H1 (cell line): ENCODE measurements around the gene HOXA10. TPM values are rescaled to one million over a fixed set of nuclear protein-coding genes. Genes with fewer than 3 reads are reported as not detected.

ENCODE experiments used
- RXRA ChIP-seq: IDR thresholded peaks from 2 replicates; pipeline ENCODE4 v1.6.1; 2011; ENCODE audit warnings: low read depth, mild to moderate bottlenecking, low read length, moderate library complexity; ENCODE audit not compliant: insufficient read depth
- TAF7 ChIP-seq: optimal IDR thresholded peaks from 2 replicates; pipeline ENCODE3; 2011; ENCODE audit warnings: low read depth, mild to moderate bottlenecking, inconsistent platforms, low read length, moderate library complexity, borderline replicate concordance
- polyA plus RNA-seq, 7 experiments: library from polyadenylated mRNA; depleted of rRNA in 3 of 7; stranded (reverse) in 5 of 7; unstranded in 2 of 7; fragments of >200 nt in 5 of 7; fragments of 200-250 nt in 2 of 7; gene quantifications; 1 replicate in 5 of 7; 2 replicates in 1 of 7; 4 replicates in 1 of 7; pipeline versions ENCODE4 v1.2.1 to v1.2.3, GENCODE V29; 2011 to 2013; ENCODE audit warnings: missing spikeins in 2 of 7, mixed read lengths in 2 of 7
- total RNA-seq: library from RNA; stranded (reverse); fragmentation: NEBNext Ultra II Directional; extraction: Animal tissue kit (Norgen Biotek cat#: 25700); gene quantifications from 2 replicates; pipeline ENCODE4 v1.2.1, GENCODE V29; 2021

The HOXA10 gene
- total and polyA plus RNA-seq, 2 of the 8 experiments (the other 6 are each of a cell fraction or from before 2014, with no cell fraction given), result not detected

DNA sequence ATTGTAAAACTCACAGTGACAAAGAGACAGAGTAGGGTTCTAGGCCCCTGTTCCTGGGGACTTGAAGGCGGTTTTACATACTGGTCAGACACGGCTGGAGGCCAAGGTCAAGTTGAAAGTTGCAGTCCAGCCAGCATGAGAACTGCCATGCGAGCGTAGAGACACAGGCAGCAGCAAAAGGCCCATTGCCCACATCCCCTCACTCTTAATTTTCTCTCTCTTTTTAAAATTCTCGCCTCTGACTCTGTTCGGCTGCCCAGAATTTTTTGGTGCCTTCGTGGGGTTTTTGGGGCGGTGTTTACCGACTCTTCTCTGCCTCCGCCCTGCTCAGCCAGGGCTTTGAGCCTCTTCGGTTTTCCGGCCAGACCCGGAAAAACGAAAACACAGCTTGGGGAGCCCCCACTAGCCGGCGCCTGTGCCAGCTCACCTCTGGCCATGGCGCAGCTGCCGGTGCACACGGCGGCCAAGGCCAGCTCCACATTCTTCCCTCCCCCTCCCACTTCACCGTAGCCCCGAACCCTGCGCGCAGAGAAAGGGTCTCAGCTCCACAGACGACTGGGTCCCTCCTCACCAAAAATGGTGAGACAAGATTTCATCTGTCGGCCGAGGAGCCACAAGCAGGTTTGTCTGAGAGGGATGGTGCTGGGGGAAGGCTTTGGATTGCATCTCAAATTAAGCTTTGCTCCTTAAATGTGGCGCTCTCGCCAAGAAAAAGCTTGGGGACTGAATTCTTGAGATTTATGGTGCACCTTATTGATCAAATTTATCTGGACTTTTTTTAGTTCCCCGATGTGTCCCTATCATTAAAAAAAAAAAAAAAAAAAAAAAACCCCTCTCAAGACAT lies 28.1 kb upstream of the HOXA10 start (continued):
- TF ChIP-seq TAF7 (no peak), RXRA (no peak)
